A204.1 (cell line): ENCODE data around the gene TRRAP.

Experiments
- FAIRE-seq: peaks from 2 replicates; lab custom pipeline; 2012; peaks lifted over from hg19 to GRCh38; lab: Jason Lieb, UNC

TRRAP gene

DNA sequence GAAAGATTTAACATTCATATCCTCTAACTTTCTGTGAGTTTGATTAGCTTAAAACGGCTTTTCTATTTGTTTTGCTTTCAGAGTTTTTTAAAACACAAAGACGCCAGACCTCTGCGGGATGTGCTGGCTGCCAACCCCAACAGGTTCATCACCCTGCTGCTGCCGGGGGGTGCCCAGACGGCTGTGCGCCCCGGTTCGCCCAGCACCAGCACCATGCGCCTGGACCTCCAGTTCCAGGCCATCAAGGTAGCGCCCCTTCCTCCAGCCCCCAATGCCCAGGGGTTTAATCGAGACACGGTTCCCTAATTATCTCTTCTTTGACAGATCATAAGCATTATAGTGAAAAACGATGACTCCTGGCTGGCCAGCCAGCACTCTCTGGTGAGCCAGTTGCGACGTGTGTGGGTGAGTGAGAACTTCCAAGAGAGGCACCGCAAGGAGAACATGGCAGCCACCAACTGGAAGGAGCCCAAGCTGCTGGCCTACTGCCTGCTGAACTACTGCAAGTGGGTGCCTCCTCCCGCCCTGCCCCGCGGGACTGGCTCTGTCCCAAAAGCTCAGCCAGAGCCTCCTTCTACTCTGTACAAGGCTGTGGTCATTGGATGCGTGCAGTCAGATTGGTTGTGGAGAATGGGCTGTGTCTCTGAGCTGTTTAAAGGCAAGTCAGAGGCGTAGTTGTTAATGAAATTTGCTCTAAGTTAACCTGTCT lies 71.2 kb downstream of the TRRAP start:
- FAIRE-seq: no peak

GRCh38 chr7:98955992-98956391 lies 77.7 kb downstream of the TRRAP start:
- no peak for FAIRE-seq

DNA sequence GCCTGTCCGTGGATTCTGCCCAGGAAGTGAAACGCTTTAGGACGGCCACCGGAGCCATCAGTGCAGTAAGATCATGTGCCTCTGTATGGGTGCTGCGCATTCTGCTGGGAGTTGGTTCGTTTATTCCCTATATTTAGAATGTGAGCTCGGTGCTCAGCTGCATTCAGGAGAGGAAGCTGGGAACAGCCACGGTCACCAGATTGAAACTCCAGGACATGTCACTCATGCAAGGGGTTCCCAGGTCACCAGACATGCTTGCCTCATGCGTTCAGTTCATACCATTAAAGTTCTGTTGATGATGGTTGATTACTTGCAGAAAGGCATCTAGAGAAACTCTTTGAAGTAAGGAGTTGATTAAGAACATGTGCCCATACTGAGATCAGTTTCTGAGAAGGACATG lies 78.1 kb downstream of the TRRAP start:
- no peak for FAIRE-seq

- no peak for FAIRE-seq
Measured at GRCh38 chr7:98956937-98957336, 78.6 kb downstream of the TRRAP start.

DNA sequence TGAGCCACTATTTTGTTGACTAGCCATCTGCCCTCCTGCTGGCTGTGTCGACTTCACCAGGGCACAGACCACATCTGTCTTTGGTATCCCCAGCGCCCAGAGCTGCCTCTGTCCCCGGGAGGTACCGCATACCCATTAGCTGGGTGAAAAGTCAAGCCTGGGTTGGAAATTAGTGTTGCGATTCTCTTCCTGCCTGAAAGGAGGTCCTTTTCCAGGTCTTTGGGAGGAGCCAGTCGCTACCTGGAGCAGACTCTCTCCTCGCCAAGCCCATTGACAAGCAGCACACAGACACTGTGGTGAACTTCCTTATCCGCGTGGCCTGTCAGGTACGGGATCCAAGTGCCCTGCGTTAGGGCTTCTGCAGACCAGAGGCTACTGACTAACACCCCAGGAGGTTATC lies 79.4 kb downstream of the TRRAP start:
- FAIRE-seq: no peak

DNA sequence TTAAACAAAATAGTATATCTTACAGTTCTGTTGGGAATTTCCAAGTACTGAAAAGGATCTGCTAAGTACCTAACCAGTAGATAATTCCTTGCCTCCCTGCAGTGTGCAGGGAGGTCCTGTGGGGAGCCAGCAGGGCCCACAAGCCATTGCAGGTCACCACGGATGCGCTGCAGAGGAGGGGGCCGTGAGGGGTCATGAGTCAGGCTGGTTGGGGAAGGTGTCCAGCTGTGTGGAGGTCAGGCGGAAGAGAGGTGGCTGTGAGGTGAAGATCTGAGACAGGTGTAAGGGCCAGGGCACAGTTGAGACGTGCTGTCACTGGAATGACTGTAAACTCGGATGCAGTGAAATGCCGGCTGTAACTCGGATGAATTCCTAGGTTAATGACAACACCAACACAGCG lies 80.6 kb downstream of the TRRAP start:
- no peak for FAIRE-seq

DNA sequence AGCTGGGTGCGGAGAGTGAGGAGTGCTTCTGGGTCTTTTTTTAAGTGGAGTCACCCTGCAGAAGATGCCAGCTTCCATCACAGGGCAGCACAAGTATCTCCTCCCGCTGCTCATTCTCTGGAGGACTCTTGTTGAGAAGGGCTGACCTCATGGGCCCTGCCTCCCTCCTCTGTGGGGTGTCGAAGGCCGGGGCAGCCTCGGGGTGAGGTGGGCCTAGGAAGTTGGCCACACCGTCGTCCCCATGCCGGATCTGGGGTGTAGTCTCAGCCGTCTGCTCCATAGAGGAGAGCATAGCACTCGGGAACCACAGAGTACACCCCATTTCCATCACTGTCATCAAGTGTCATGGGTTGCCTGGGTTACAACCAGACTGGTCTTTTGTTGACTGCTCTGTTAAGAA lies 85.0 kb downstream of the TRRAP start:
- FAIRE-seq: no peak

DNA sequence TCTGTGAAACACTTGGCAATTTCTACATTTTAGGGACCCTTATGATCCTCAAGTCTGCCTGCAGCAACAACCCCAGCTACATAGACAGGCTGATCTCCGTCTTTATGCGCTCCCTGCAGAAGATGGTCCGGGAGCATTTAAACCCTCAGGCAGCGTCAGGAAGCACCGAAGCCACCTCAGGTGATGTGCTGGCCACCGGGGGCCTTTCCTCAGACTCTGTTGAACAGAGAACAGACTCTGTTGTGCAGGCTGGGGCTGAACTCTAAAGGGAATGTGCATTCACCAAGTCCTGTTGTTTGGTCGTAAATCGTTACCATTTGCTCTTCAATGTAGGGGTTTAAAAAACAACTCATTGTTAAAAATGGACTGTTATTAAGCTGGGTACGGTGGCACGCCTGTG lies 86.3 kb downstream of the TRRAP start:
- FAIRE-seq: no peak

DNA sequence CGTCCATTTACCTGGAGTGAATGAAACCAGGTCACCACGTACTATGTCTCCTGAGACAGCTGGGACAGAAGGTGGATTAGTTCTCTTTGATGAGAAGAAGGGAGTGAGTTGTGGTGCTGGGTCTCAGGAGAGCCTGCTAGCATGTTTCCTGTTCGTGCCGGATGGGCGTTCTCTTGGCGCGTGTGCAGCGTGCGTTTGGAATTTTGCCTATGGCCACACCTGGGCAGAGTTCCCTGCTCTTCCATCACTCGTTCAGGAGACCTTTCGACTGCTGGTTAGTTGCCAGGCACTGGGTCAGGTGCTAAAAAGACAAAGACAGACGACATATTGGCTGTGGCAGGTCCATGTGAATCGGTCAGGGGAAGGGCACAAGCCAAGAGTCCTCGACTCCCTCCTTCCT lies 90.3 kb downstream of the TRRAP start:
- FAIRE-seq: no peak

DNA sequence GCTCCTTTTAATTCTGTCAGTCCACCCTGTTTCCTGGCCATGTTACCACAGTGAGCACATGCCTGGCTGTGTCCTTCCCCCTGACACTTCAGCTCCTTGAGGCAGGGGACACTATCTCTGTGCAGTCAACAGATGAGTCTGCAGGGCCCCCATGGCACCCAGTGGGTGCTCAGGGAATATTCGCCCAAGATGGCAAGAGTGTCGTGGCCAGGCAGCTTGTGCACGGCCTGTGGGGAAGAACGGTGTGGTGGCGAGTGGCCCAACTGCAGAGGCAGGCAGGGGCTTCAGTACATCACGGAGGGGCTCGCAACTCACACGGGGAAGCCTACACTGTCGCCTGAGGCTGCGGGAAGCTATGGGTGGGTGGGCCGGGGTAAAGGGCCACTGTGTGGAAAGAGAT lies 91.1 kb downstream of the TRRAP start:
- no peak for FAIRE-seq

- FAIRE-seq: no peak
Measured at GRCh38 chr7:98970016-98970615, 91.8 kb downstream of the TRRAP start.

DNA sequence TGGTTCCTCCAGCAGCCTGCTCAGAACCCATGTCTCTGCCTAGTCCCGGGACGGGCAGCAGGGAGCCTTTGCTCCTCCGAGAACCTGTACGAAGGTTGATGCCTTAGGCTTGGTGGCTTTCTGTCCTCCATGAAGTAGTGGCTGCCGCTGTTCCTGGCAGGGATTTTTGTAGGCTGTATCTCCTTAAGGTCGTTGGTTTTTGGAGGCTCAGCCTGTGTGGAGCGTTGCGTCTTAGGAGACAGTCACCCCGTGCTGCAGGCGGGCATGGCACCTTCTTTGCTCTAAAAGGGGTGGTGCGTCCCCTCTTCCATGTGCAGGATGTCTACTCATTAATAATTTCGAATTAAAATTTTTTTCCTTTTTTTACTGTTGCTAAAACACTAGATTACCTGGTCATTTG lies 92.5 kb downstream of the TRRAP start:
- FAIRE-seq: no peak

DNA sequence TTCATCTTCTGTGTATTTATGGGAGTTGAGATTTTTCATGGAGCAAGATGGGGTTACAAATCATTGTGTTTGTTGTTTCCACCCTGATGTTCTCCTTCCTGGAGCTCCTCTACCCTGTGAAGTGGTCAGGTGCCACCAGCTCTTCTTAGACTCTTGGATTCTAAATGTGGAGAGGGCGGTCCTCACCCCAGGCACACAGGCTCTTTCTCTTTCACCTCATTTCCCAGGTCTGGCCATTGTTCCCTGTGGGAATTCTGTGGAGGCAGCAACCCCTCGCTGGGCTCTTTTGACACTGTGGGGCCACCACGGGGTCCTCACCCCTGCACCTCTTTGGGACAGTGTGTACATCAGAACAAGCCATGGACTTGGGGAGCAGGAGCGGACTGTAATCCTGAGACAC lies 95.9 kb downstream of the TRRAP start:
- no peak for FAIRE-seq

DNA sequence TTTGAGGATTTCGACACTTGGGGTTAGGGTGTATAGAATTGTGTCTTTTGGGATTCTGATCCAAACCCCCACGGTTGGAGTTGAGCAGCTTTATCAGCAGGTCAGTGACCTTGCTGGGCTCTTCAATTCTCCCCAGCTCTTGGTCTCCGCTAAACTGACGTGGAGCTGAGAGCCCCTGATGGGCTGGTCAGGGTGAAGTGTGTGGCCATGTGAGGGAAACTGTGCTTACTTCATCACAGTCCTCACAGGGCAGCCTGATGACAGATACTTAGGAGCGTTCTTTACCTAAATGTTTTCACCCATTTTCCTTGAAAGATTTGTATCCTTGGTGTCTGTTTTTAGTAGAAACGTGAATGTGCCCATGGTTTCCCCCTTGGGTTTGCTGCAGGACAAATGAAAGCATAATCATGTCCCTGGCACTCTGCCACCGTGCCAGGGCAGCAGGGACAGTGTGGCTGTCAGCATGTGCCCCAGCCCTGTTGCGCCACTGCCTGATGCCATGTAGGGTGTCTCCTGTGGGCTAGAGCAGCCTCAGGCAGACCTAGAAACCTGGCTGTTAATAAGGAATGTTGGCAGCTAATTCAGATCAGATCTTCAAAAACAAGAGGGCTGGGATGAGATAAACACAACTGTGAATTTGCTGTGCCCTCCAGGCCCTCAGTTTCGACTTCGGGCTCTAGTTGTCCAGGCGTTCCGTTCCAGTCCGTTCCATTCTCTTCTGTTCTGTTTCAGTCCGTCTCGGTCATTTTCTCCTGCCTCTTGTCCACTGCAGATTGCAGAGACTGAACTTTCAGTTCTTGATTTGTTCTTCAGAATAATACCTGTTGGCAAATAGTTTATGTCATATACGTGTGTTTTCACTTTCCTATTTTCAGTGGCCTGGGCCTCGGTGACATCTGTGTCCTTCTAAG lies 96.8 kb downstream of the TRRAP start:
- FAIRE-seq: no peak

- FAIRE-seq: no peak
Measured at GRCh38 chr7:98976396-98977185, 98.3 kb downstream of the TRRAP start.

- FAIRE-seq: no peak
Measured at GRCh38 chr7:98978672-98979071, 100.3 kb downstream of the TRRAP start.

GRCh38 chr7:98981701-98982100 lies 103.4 kb downstream of the TRRAP start:
- FAIRE-seq: no peak

DNA sequence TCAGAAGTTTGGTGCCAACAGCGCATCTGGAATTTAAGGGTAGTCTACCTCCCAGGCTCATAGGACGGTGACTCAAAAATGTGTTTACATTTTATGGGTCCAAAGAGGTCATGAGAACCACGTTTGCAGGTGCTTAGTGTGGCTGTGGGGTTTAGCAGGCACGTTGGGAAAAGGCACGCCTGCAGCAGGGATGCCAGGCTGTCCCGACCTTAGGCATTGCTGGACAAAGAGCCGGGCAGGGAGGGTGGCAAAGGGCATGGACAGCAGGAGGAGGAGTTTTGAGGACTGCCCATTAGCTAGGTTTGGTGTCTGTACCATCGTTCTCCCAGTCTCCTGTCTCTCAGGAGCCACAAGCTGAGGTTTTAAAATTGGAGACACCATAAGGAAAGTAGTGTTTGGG lies 104.4 kb downstream of the TRRAP start:
- no peak for FAIRE-seq

GRCh38 chr7:98984126-98984525 lies 105.8 kb downstream of the TRRAP start:
- no peak for FAIRE-seq

DNA sequence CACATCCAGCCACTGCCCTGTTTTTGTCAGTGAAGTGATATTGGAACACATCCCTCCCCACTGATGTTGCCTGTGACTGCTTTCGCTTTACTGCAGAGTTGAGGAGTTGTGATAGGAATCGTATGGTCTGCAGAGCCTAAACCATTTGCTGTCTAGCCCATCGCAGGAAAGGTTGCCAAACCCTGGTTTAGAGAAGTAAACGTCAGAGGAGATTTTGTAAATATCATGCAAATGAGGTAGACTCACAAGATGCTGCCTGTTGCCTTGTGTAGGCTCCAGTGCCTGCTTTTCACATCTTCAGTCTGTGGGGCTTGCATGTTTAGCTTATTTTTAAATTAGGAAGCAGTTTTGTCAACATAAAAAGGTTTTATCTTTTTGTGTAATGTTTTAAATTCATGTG lies 107.1 kb downstream of the TRRAP start:
- FAIRE-seq: no peak

GRCh38 chr7:98985945-98986344 lies 107.6 kb downstream of the TRRAP start:
- FAIRE-seq: no peak

DNA sequence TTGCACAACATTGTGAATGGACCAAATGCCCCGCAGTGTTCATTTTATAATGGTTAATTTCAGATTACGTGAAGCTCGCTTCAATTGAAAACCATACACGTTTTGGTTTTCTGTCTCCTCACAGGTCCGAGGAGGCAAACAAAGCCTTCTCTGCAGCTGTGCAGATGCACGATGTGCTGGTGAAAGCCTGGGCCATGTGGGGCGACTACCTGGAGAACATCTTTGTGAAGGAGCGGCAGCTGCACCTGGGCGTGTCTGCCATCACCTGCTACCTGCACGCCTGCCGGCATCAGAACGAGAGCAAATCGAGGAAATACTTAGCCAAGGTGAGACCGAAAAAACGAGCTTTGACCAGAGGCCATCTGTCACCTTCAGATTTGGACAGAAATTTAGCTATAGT lies 110.3 kb downstream of the TRRAP start:
- FAIRE-seq: no peak

GRCh38 chr7:98990356-98990755 lies 112.0 kb downstream of the TRRAP start:
- FAIRE-seq: no peak
